IMR-90 (cell line): ENCODE data around the gene GABRA1. TPM values are rescaled to one million over a fixed set of nuclear protein-coding genes. Genes with fewer than 3 reads are reported as not detected.

ENCODE experiments used
- ATAC-seq: fragments of 200-7000 bp; cut with Tn5 transposase; 2 replicates; pipeline ENCODE4 v1.9.1; 2020; ENCODE audit warnings: low read depth, mild to moderate bottlenecking, moderate library complexity
- BruUV-seq: library from RNA; stranded (reverse); fragments of 400-500 nt; replicated peaks from 2 replicates; lab custom pipeline; 2021; lab: Mats Ljungman, UMichigan
- CTCF ChIA-PET: fragments of 300-600 bp; formaldehyde crosslinking; extraction: SDS; loops from one replicate; lab custom pipeline; 2021; ENCODE audit warnings: antibody characterized with exemption; lab: Yijun Ruan, JAX
- POLR2A ChIA-PET: fragments of 300-600 bp; sonication (Branson Sonifier 250); formaldehyde crosslinking; loops from one replicate; lab custom pipeline; 2022; ENCODE audit warnings: antibody characterized with exemption; ENCODE audit not compliant: unreplicated experiment; lab: Charles Lee
- DNase-seq: peaks from one replicate; pipeline ENCODE4 v3.0.0; 2013
- H2AFZ ChIP-seq: replicated peaks from 2 replicates; pipeline ENCODE3; 2013; ENCODE audit warnings: low read length, mild to moderate bottlenecking; ENCODE audit not compliant: poor library complexity
- H2AK5ac ChIP-seq: 2 replicates; pipeline ENCODE4 v1.6.1; 2013; ENCODE audit warnings: low read depth, low read length, inconsistent platforms
- H2AK9ac ChIP-seq: replicated peaks from 2 replicates; pipeline ENCODE3; 2013; ENCODE audit warnings: mild to moderate bottlenecking, low read depth, low read length, moderate library complexity; ENCODE audit not compliant: poor library complexity
- H2BK120ac ChIP-seq: 2 replicates; pipeline ENCODE4 v1.6.1; 2013; ENCODE audit warnings: low read depth, low read length, inconsistent platforms
- H2BK15ac ChIP-seq: 3 replicates; pipeline ENCODE4 v1.6.1; 2013; ENCODE audit warnings: low read depth, low read length, inconsistent platforms
- H2BK20ac ChIP-seq: 2 replicates; pipeline ENCODE4 v1.6.1; 2013; ENCODE audit warnings: low read depth, mild to moderate bottlenecking, inconsistent platforms, low read length, moderate library complexity
- H2BK5ac ChIP-seq: 2 replicates; pipeline ENCODE4 v1.6.1; 2013; ENCODE audit warnings: mild to moderate bottlenecking, low read depth, low read length, inconsistent platforms; ENCODE audit not compliant: poor library complexity, severe bottlenecking
- H3K14ac ChIP-seq: replicated peaks from 2 replicates; pipeline ENCODE4 v1.6.1; 2013; ENCODE audit warnings: low read depth, low read length, inconsistent platforms
- H3K18ac ChIP-seq: 2 replicates; pipeline ENCODE4 v1.6.1; 2013; ENCODE audit warnings: low read depth, low read length, control low read depth
- H3K23ac ChIP-seq: 2 replicates; pipeline ENCODE4 v1.6.1; 2013; ENCODE audit warnings: low read depth, low read length, inconsistent platforms
- H3K27ac ChIP-seq: 2 replicates; pipeline ENCODE4 v1.5.1; 2013; ENCODE audit warnings: mild to moderate bottlenecking, control low read depth, low read length; ENCODE audit not compliant: insufficient read depth
- H3K27me3 ChIP-seq: 2 replicates; pipeline ENCODE4 v1.6.1; 2013; ENCODE audit warnings: low read length; ENCODE audit not compliant: control insufficient read depth, insufficient read depth
- H3K36me3 ChIP-seq: 2 replicates; pipeline ENCODE4 v1.6.1; 2013; ENCODE audit warnings: low read length, mixed read lengths; ENCODE audit not compliant: control insufficient read depth, insufficient read depth
- H3K4ac ChIP-seq: 2 replicates; pipeline ENCODE4 v1.6.1; 2013; ENCODE audit warnings: low read depth, low read length, inconsistent platforms
- H3K4me1 ChIP-seq: 2 replicates; pipeline ENCODE4 v1.6.1; 2013; ENCODE audit warnings: low read length, mixed read lengths; ENCODE audit not compliant: control insufficient read depth, insufficient read depth
- H3K4me2 ChIP-seq: 2 replicates; pipeline ENCODE4 v1.6.1; 2013; ENCODE audit warnings: low read depth, mild to moderate bottlenecking, control low read depth, low read length, moderate library complexity
- H3K4me3 ChIP-seq: 2 replicates; pipeline ENCODE4 v1.5.1; 2013; ENCODE audit warnings: low read depth, mild to moderate bottlenecking, control low read depth, low read length, moderate library complexity; ENCODE audit not compliant: insufficient read depth
- H3K56ac ChIP-seq: 2 replicates; pipeline ENCODE4 v1.6.1; 2013; ENCODE audit warnings: low read length, inconsistent platforms; ENCODE audit not compliant: insufficient read depth; ENCODE audit errors: extremely low read depth
- H3K79me1 ChIP-seq, 2 experiments: 2 replicates each; pipeline ENCODE4 v1.6.1; 2013; ENCODE audit warnings: low read length in 2 of 2, inconsistent platforms in 1 of 2, low read depth in 1 of 2
- H3K9ac ChIP-seq: 2 replicates; pipeline ENCODE4 v1.6.1; 2013; ENCODE audit warnings: low read depth, low read length, control low read depth
- H3K9me1 ChIP-seq: 2 replicates; pipeline ENCODE4 v1.6.1; 2013; ENCODE audit warnings: low read length, inconsistent platforms; ENCODE audit not compliant: insufficient read depth
- H3K9me3 ChIP-seq: 2 replicates; pipeline ENCODE4 v1.6.1; 2013; ENCODE audit warnings: low read length; ENCODE audit not compliant: control insufficient read depth, insufficient read depth
- H4K20me1 ChIP-seq: 2 replicates; pipeline ENCODE4 v1.6.1; 2013; ENCODE audit warnings: low read length, inconsistent platforms; ENCODE audit not compliant: insufficient read depth
- H4K5ac ChIP-seq: 2 replicates; pipeline ENCODE4 v1.6.1; 2013; ENCODE audit warnings: mild to moderate bottlenecking, low read depth, low read length, control low read depth
- H4K8ac ChIP-seq, 2 experiments: 2 replicates each; pipeline ENCODE4 v1.6.1; 2013; ENCODE audit warnings: low read depth in 2 of 2, low read length in 2 of 2, control low read depth in 1 of 2, inconsistent platforms in 1 of 2
- H4K91ac ChIP-seq: 2 replicates; pipeline ENCODE4 v1.6.1; 2013; ENCODE audit warnings: low read depth, low read length, inconsistent platforms; ENCODE audit not compliant: insufficient read depth
- CEBPB ChIP-seq: IDR thresholded peaks from 2 replicates; pipeline ENCODE4 v1.6.1; 2012; ENCODE audit warnings: low read depth, low read length, improper control_type of control experiment
- CTCF ChIP-seq: conservative IDR thresholded peaks from 2 replicates; pipeline ENCODE4 v1.5.1; 2012; ENCODE audit warnings: mild to moderate bottlenecking, low read depth, low read length, improper control_type of control experiment
- ELK1 ChIP-seq: fragments of 150-350 bp; IDR thresholded peaks from 2 replicates; pipeline ENCODE4 v1.6.1; 2016; ENCODE audit warnings: low read depth, mild to moderate bottlenecking, low read length, moderate library complexity, borderline replicate concordance
- NFE2L2 ChIP-seq: fragments of 150-350 bp; IDR thresholded peaks from 2 replicates; pipeline ENCODE4 v1.6.1; 2016; ENCODE audit warnings: low read depth, mild to moderate bottlenecking, low read length
- RFX5 ChIP-seq: IDR thresholded peaks from 2 replicates; pipeline ENCODE4 v1.8.0; 2012; ENCODE audit warnings: low read depth, mild to moderate bottlenecking, low read length, moderate library complexity
- USF2 ChIP-seq: fragments of 150-350 bp; IDR thresholded peaks from 2 replicates; pipeline ENCODE4 v1.6.1; 2017; ENCODE audit warnings: mild to moderate bottlenecking, antibody characterized with exemption, low read length, low read depth
- dilution Hi-C: fragments of 300-500 bp; cut with HindIII; formaldehyde crosslinking; loops from one replicate; pipeline ENCODE4 v1.14.3; 2018; ENCODE audit warnings: low sequenced_read_pairs; ENCODE audit not compliant: unreplicated experiment
- in situ Hi-C: fragments of 300-500 bp; cut with MboI; formaldehyde crosslinking; loops from 3 replicates; pipeline ENCODE4 v1.14.3; 2019; ENCODE audit warnings: low sequenced_read_pairs, inconsistent platforms, mixed read lengths
- intact Hi-C: fragments of 100-400 bp; cut with micrococcal nuclease; formaldehyde crosslinking; loops from 2 replicates; pipeline ENCODE4 v1.10.0; 2022
- polyA plus RNA-seq, 3 experiments: library from polyadenylated mRNA; depleted of rRNA; stranded (reverse); fragments of >200 nt; gene quantifications; 2 replicates each; pipeline ENCODE4 v1.2.3, GENCODE V29; 2012; ENCODE audit warnings: low replicate concordance in 1 of 3
- total RNA-seq: library from RNA; depleted of rRNA; stranded (reverse); fragments of >200 nt; gene quantifications from 2 replicates; pipeline ENCODE4 v1.2.3, GENCODE V29; 2012

Gene GABRA1
- total and polyA plus RNA-seq, 2 of the 4 experiments (the other 2 are of a cell fraction), result not detected

DNA sequence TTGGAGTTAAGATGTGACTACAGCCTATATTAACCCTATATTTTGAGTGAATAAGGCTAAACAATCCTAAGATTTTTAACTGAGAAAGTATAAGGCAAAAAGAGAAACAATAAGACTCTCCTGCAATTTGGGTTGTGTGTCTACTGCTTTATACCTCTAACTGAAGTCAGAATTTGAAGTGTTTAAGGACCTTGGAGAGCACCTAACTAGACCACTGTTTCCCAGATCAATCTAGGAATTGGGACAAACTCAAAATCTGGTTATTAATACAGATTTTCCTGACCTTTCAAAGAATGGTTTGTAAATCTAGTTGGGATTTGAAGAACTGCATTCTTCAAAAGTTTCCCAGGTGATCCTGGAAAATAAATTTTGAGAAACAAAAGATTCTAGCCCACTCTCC is 42.1 kb downstream of the GABRA1 start:
- no peak overlapping the region for H3K9ac ChIP-seq
- H2BK20ac ChIP-seq, result no peak overlapping the region
- TF ChIP-seq ELK1, result no peak
- no peak for TF ChIP-seq NFE2L2
- no peak for TF ChIP-seq RFX5
- TF ChIP-seq CTCF, result no peak
- TF ChIP-seq USF2, result no peak
- TF ChIP-seq CEBPB, result no peak
- ChIA-PET CTCF (no interaction called here), POLR2A (no interaction called here)
- H3K36me3 ChIP-seq, result no peaks in the 10 kb centered on the region
- no peak overlapping the region for H3K23ac ChIP-seq
- no peaks in the 10 kb centered on the region for H3K27me3 ChIP-seq
- H2AK5ac ChIP-seq, result no peak overlapping the region
- no peak overlapping the region for H3K56ac ChIP-seq
- H3K4me1 ChIP-seq, result no peaks in the 10 kb centered on the region
- no TSS peak for BruUV-seq
- in situ Hi-C loops (no loop called here), intact Hi-C loops (no loop called here), dilution Hi-C loops (no loop called here)
- no peak overlapping the region for H3K4ac ChIP-seq
- no peak overlapping the region for H3K14ac ChIP-seq
- H3K4me2 ChIP-seq, result no peak overlapping the region
- ATAC-seq (no peak), DNase-seq (no peak)
- H4K20me1 ChIP-seq, result no peaks in the 10 kb centered on the region
- H2AK9ac ChIP-seq, result no peak overlapping the region
- H4K5ac ChIP-seq, result no peak overlapping the region
- 0 out of 2 replicates have a peak, but pooled peaks cover 2% of the 10 kb centered on the region for H3K9me3 ChIP-seq
- no peaks in the 10 kb centered on the region for H3K9me1 ChIP-seq
- no peaks in the 10 kb centered on the region for H3K79me1 ChIP-seq
- H2BK5ac ChIP-seq, result no peak overlapping the region
- H4K8ac ChIP-seq, result no peak overlapping the region
- no peak overlapping the region for H2BK120ac ChIP-seq
- no peak overlapping the region for H3K27ac ChIP-seq
- H3K18ac ChIP-seq, result no peak overlapping the region
- H3K4me3 ChIP-seq, result no peak overlapping the region
- H2BK15ac ChIP-seq, result no peak overlapping the region
- H4K91ac ChIP-seq, result no peak overlapping the region
- no peak overlapping the region for H2AFZ ChIP-seq
